ENCODE data around the gene ING3.

The ING3 gene

DNA sequence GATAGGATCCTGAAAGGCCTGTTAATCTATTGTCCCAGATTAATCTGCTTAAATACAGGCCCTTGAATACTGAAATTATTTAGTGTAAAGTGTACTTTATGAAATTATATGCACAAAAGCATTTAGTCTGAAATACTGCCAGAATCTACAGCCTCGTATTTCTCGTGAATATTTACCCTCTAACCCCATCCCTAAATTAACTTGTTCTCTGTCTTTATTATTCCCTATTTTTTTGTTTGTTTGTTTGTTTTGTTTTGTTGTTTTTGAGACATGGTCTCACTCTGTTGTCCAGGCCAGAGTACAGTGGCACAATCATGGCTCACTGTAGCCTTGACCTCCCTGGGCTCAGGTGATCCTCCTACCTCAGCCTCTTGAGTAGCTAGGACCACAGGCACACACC is 35.3 kb downstream of the ING3 start:
- Histone ChIP-seq H3K4me1 (ENCODE audit: low read depth, poor library complexity, severe bottlenecking) (peaks cover 43% of the 10 kb centered on the region), H3K4me2 (no peak overlapping the region), H3K79me2 (ENCODE audit: insufficient read depth, low read depth) (no peaks in the 10 kb centered on the region), H3K9ac (no peak overlapping the region), H3K4me3 (IDR thresholded peaks at IDR 0.05; ENCODE audit: insufficient read depth, low read depth, low read length) (no peak overlapping the region), H3K36me3 (ENCODE audit: insufficient read depth) (no peaks in the 10 kb centered on the region), H2AFZ (ENCODE audit: low read depth) (no peak overlapping the region), H3K27me3 (ENCODE audit: insufficient read depth, low read depth) (no peaks in the 10 kb centered on the region; the same call in 1 of the 2 replicates), H3K27ac (no peak overlapping the region), H4K20me1 (ENCODE audit: insufficient read depth) (no peaks in the 10 kb centered on the region)
- TF ChIP-seq, protein P1, sequence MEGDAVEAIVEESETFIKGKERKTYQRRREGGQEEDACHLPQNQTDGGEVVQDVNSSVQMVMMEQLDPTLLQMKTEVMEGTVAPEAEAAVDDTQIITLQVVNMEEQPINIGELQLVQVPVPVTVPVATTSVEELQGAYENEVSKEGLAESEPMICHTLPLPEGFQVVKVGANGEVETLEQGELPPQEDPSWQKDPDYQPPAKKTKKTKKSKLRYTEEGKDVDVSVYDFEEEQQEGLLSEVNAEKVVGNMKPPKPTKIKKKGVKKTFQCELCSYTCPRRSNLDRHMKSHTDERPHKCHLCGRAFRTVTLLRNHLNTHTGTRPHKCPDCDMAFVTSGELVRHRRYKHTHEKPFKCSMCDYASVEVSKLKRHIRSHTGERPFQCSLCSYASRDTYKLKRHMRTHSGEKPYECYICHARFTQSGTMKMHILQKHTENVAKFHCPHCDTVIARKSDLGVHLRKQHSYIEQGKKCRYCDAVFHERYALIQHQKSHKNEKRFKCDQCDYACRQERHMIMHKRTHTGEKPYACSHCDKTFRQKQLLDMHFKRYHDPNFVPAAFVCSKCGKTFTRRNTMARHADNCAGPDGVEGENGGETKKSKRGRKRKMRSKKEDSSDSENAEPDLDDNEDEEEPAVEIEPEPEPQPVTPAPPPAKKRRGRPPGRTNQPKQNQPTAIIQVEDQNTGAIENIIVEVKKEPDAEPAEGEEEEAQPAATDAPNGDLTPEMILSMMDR (conservative IDR thresholded peaks at IDR 0.05; ENCODE audit: low read depth, low read length): no peak

DNA sequence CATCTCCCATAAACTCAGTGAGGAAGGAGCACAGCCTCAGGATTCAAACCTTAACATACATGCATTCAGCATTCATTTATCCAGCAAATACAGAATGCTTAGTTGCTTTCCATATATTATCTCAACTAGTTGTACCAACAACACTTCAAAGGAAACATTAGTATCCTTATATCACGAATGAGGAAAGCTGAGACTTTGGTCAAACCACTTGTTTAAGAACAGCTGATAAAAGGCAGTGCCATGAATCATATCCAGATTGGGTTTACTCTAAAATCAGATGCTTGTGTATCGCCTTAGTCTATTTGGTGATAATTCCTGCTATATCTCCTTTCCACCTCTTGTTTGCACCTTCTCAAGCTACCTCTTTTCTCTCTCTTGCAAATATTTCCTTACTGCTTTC is 36.1 kb downstream of the ING3 start:
- H3K27me3 ChIP-seq (ENCODE audit: insufficient read depth, low read depth): no peaks in the 10 kb centered on the region; the same call in 1 of the 2 replicates
- no peaks in the 10 kb centered on the region for H4K20me1 ChIP-seq (ENCODE audit: insufficient read depth)
- H3K4me2 ChIP-seq: no peak overlapping the region
- no peak overlapping the region for H3K27ac ChIP-seq
- H2AFZ ChIP-seq (ENCODE audit: low read depth): no peak overlapping the region
- no peaks in the 10 kb centered on the region for H3K36me3 ChIP-seq (ENCODE audit: insufficient read depth)
- TF ChIP-seq, protein P1 (conservative IDR thresholded peaks at IDR 0.05; ENCODE audit: low read depth, low read length): no peak
- peaks cover 48% of the 10 kb centered on the region for H3K4me1 ChIP-seq (ENCODE audit: low read depth, poor library complexity, severe bottlenecking)
- H3K9ac ChIP-seq: no peak overlapping the region
- no peak overlapping the region for H3K4me3 ChIP-seq (IDR thresholded peaks at IDR 0.05; ENCODE audit: insufficient read depth, low read depth, low read length)
- H3K79me2 ChIP-seq (ENCODE audit: insufficient read depth, low read depth): no peaks in the 10 kb centered on the region

DNA sequence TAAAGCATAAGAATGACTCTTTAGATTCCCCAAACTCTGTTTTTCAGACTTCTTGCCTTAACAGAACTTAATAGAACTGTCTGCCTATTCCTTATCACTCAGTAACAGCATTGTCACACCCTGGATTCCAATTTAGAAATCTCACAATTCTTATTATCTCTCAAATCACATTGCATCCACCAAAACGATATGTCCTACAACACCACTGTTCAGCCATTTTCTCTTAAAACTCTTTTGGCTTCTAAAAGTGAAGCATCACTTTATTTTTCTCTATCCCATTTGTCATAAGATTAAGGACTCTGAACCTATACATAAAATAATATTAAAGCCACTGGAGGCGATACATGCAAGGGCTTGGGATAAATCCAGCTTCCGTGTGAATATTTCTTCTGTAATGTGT is 36.7 kb downstream of the ING3 start:
- H3K27ac ChIP-seq: no peak overlapping the region
- H4K20me1 ChIP-seq (ENCODE audit: insufficient read depth): no peaks in the 10 kb centered on the region
- no peaks in the 10 kb centered on the region for H3K36me3 ChIP-seq (ENCODE audit: insufficient read depth)
- H3K79me2 ChIP-seq (ENCODE audit: insufficient read depth, low read depth): no peaks in the 10 kb centered on the region
- no peak overlapping the region for H3K4me3 ChIP-seq (IDR thresholded peaks at IDR 0.05; ENCODE audit: insufficient read depth, low read depth, low read length)
- H3K4me2 ChIP-seq: no peak overlapping the region; the same call in 1 of the 2 replicates
- no peaks in the 10 kb centered on the region; the same call in 1 of the 2 replicates for H3K27me3 ChIP-seq (ENCODE audit: insufficient read depth, low read depth)
- H2AFZ ChIP-seq (ENCODE audit: low read depth): peak overlapping the region; percentile 65; the same call in 1 of the 2 replicates
- H3K9ac ChIP-seq: no peak overlapping the region
- peaks cover 48% of the 10 kb centered on the region for H3K4me1 ChIP-seq (ENCODE audit: low read depth, poor library complexity, severe bottlenecking)
- TF ChIP-seq, protein P1 (conservative IDR thresholded peaks at IDR 0.05; ENCODE audit: low read depth, low read length): no peak

DNA sequence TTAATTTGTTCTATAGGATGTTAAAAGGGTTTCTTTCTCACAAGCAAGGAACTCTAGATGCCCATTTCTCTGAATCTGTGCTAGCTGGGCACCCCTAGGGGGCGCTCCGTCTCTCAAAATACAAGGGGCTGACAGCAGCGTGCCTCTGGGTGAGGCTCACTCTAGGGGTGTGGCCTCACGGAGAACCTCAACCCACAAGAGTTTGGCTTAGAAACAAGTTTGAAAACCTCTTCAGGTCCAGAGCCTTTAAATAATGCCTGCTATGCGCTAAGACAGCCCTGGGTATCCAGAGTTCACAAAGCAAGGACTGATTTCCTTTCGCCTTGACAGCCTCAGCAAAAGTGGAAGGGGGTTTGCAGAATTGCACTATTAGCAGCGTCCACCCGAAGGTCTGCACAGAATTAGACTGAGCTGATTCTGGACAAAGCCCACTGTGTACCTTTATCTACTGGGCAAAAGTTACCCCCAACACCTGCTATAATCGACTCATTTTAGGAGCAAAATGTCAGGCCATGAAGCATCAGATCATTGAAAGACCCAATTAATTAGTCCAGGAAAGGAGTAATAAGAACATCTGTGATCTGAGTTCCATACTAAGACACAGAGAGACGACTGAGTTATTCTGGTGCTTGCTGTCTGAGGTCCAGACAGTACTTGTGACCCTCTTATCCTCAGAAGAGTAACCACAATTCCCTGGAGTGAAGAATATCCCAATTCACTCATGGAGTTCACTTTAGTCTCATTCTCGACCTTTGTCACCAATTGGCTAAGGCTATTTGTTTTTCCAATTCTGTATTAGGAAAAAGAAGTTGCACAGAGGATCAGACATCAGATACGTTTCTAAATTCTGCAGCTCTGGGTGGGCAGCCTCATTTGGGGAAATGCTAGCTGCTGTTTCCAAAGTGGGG is 37.4 kb downstream of the ING3 start:
- no peaks in the 10 kb centered on the region for H3K36me3 ChIP-seq (ENCODE audit: insufficient read depth)
- no peaks in the 10 kb centered on the region for H3K79me2 ChIP-seq (ENCODE audit: insufficient read depth, low read depth)
- no peak overlapping the region; the same call in 1 of the 2 replicates for H3K27ac ChIP-seq
- H3K4me2 ChIP-seq: peak overlapping the region; percentile 86
- peak overlapping the region; percentile 0; the same call in 1 of the 2 replicates for H3K9ac ChIP-seq
- H3K27me3 ChIP-seq (ENCODE audit: insufficient read depth, low read depth): no peaks in the 10 kb centered on the region; the same call in 1 of the 2 replicates
- peaks cover 48% of the 10 kb centered on the region for H3K4me1 ChIP-seq (ENCODE audit: low read depth, poor library complexity, severe bottlenecking)
- peak overlapping the region; percentile 70 for H3K4me3 ChIP-seq (IDR thresholded peaks at IDR 0.05; ENCODE audit: insufficient read depth, low read depth, low read length)
- TF ChIP-seq, protein P1 (conservative IDR thresholded peaks at IDR 0.05; ENCODE audit: low read depth, low read length): peak; percentile 100
- no peaks in the 10 kb centered on the region for H4K20me1 ChIP-seq (ENCODE audit: insufficient read depth)
- peak overlapping the region; percentile 65 for H2AFZ ChIP-seq (ENCODE audit: low read depth)

Measured in KMS-11 (cell line).